ENCODE results near the gene CDH13. TPM values are rescaled to one million over a fixed set of nuclear protein-coding genes. Genes with fewer than 3 reads are reported as not detected.

CDH13 gene
- total and polyA plus RNA-seq, 10 of the 15 experiments (the other 5 are each of a cell fraction or from before 2014, with no cell fraction given), result under 0.01 to 0.05 TPM; not detected in 8

- CTCF ChIA-PET, result no interaction called here
- in situ Hi-C loops (cut with MboI), result no loop called here
Measured at GRCh38 chr16:83138512-83138911, 511.7 kb downstream of the CDH13 start.

GRCh38 chr16:83138976-83139690, 512.4 kb downstream of the CDH13 start:
- RAD21 ChIA-PET (ENCODE audit: unreplicated experiment), result no interaction called here
- Histone ChIP-seq H3K4me3 (no peak overlapping the region), H3K27ac (ENCODE audit: control insufficient read depth, insufficient read depth) (no peak overlapping the region), H2AFZ (ENCODE audit: control insufficient read depth, low read depth, low read length) (no peak overlapping the region), H3K9ac (ENCODE audit: control insufficient read depth, insufficient read depth, low read length) (no peak overlapping the region), H3K4me1 (ENCODE audit: control insufficient read depth, insufficient read depth, low read length) (no peaks in the 10 kb centered on the region), H3K9me3 (replicated peaks; ENCODE audit: control insufficient read depth, insufficient read depth, low read length) (no peaks in the 10 kb centered on the region), H3K27me3 (replicated peaks in 1 of 2; ENCODE audit: control insufficient read depth in 2 of 2, insufficient read depth in 2 of 2, low read length in 1 of 2) (no peaks in the 10 kb centered on the region), H3K36me3 (ENCODE audit: control insufficient read depth in 2 of 2, insufficient read depth in 2 of 2, low read length in 1 of 2) (no peaks in the 10 kb centered on the region), H3K4me2 (ENCODE audit: control insufficient read depth, insufficient read depth) (no peak overlapping the region), H4K20me1 (ENCODE audit: control insufficient read depth, insufficient read depth) (no peaks in the 10 kb centered on the region), H3K79me2 (ENCODE audit: control insufficient read depth, insufficient read depth, low read length) (no peaks in the 10 kb centered on the region)
- CTCF ChIA-PET, result no interaction called here
- ATAC-seq (no peak), DNase-seq (ENCODE audit: low read depth, low spot score) (no peak), FAIRE-seq (no peak)
- SMC1A ChIA-PET (ENCODE audit: uncharacterized antibody, unreplicated experiment), result no interaction called here
- in situ Hi-C loops (cut with MboI) (no loop called here), intact Hi-C loops (cut with micrococcal nuclease; ENCODE audit: unreplicated experiment) (no loop called here)
- POLR2A ChIA-PET, result no interaction called here
- 28% methylated on average over 8 of the region's 8 CpGs for WGBS (ENCODE audit: insufficient coverage, insufficient replicate concordance, low lambda C conversion rate, missing lambda C conversion rate)
- no TSS peak for BruUV-seq (replicated peaks)
- no peak for TF ChIP-seq PBX3 (IDR thresholded peaks at IDR 0.05; ENCODE audit: insufficient replicate concordance, low read depth, low read length)
- no peak for TF ChIP-seq TBL1XR1 (IDR thresholded peaks at IDR 0.05; ENCODE audit: low read depth, low read length)
- no peak for TF ChIP-seq BACH1 (IDR thresholded peaks at IDR 0.05; ENCODE audit: borderline replicate concordance)
- no peak for TF ChIP-seq BCL11A (IDR thresholded peaks at IDR 0.05; ENCODE audit: low read depth, low read length)
- no peak for TF ChIP-seq ZNF592 (IDR thresholded peaks at IDR 0.05)
- TF ChIP-seq ZNF622 (IDR thresholded peaks at IDR 0.05), result no peak
- no peak for TF ChIP-seq HSF1 (IDR thresholded peaks at IDR 0.05; ENCODE audit: low read depth, low read length)
- no peak for TF ChIP-seq TAF1 (IDR thresholded peaks at IDR 0.05; ENCODE audit: borderline replicate concordance, low read depth, low read length)
- no peak for TF ChIP-seq HCFC1 (IDR thresholded peaks at IDR 0.05; ENCODE audit: low read length)
- TF ChIP-seq MEF2A (IDR thresholded peaks at IDR 0.05; ENCODE audit: insufficient read depth, low read depth, low read length), result no peak

More at GRCh38 chr16:83138512-83138911, 511.7 kb downstream of the CDH13 start:
- no peak overlapping the region for H3K4me3 ChIP-seq
- no peak overlapping the region for H2AFZ ChIP-seq (ENCODE audit: control insufficient read depth, low read depth, low read length)
- TF ChIP-seq SREBF1 (IDR thresholded peaks at IDR 0.05; ENCODE audit: low read length), result no peak
- no peaks in the 10 kb centered on the region for H4K20me1 ChIP-seq (ENCODE audit: control insufficient read depth, insufficient read depth)
- ChIA-PET SMC1A (ENCODE audit: uncharacterized antibody, unreplicated experiment) (interaction anchor here (0.6 kb wide), 1 partner anchor 280 kb away, joined by 3 read pairs; no protein-coding TSS in a partner anchor), RAD21 (ENCODE audit: unreplicated experiment) (no interaction called here), POLR2A (no interaction called here)
- DNase-seq (ENCODE audit: low read depth, low spot score) (no peak), FAIRE-seq (no peak), ATAC-seq (no peak)
- H3K4me2 ChIP-seq (ENCODE audit: control insufficient read depth, insufficient read depth), result no peak overlapping the region
- no peak overlapping the region for H3K9ac ChIP-seq (ENCODE audit: control insufficient read depth, insufficient read depth, low read length)
- no peak overlapping the region for H3K27ac ChIP-seq (ENCODE audit: control insufficient read depth, insufficient read depth)
- intact Hi-C loops (cut with micrococcal nuclease; ENCODE audit: unreplicated experiment), result no loop called here
- no peaks in the 10 kb centered on the region for H3K4me1 ChIP-seq (ENCODE audit: control insufficient read depth, insufficient read depth, low read length)
- H3K27me3 ChIP-seq (replicated peaks in 1 of 2; ENCODE audit: control insufficient read depth in 2 of 2, insufficient read depth in 2 of 2, low read length in 1 of 2), result no peaks in the 10 kb centered on the region
- H3K9me3 ChIP-seq (replicated peaks; ENCODE audit: control insufficient read depth, insufficient read depth, low read length), result no peaks in the 10 kb centered on the region
- H3K36me3 ChIP-seq (ENCODE audit: control insufficient read depth in 2 of 2, insufficient read depth in 2 of 2, low read length in 1 of 2), result no peaks in the 10 kb centered on the region
- H3K79me2 ChIP-seq (ENCODE audit: control insufficient read depth, insufficient read depth, low read length), result no peaks in the 10 kb centered on the region
- no TSS peak for BruUV-seq (replicated peaks)
- WGBS (ENCODE audit: insufficient coverage, insufficient replicate concordance, low lambda C conversion rate, missing lambda C conversion rate), result 14% methylated on average over 7 of the region's 7 CpGs
